ENCODE results near the gene MRPL41. TPM values are rescaled to one million over a fixed set of nuclear protein-coding genes. Genes with fewer than 3 reads are reported as not detected.

The MRPL41 gene
- total and polyA plus RNA-seq, 2 of the 13 experiments (the other 11 are each of a cell fraction or from before 2014, with no cell fraction given) = 20.9 to 54.0 TPM

- TF ChIP-seq ZBTB33 (CRISPR knock-in tag; IDR thresholded peaks at IDR 0.05) = no peak
- no peak for TF ChIP-seq ZNF660 (CRISPR knock-in tag; IDR thresholded peaks at IDR 0.05; ENCODE audit: borderline replicate concordance, low read depth)
- TF ChIP-seq ZNF251 (CRISPR knock-in tag; IDR thresholded peaks at IDR 0.05) = no peak
- TF ChIP-seq SMARCC2 (IDR thresholded peaks at IDR 0.05) = no peak
- no peak for TF ChIP-seq ZNF484 (CRISPR knock-in tag; IDR thresholded peaks at IDR 0.05; ENCODE audit: borderline replicate concordance, low read depth)
- TF ChIP-seq GABPA (IDR thresholded peaks at IDR 0.05; ENCODE audit: low read depth, low read length) = no peak
- no peak for TF ChIP-seq GABPA (CRISPR knock-in tag; IDR thresholded peaks at IDR 0.05; ENCODE audit: low read depth)
- no peak for TF ChIP-seq ZNF431 (CRISPR knock-in tag; IDR thresholded peaks at IDR 0.05; ENCODE audit: borderline replicate concordance, low read depth)
- no peak for TF ChIP-seq HCFC1 (IDR thresholded peaks at IDR 0.05; ENCODE audit: low read depth, low read length)
- peak; percentile 73; the same call in 1 of the 2 replicates for TF ChIP-seq ZSCAN20 (CRISPR knock-in tag; IDR thresholded peaks at IDR 0.05; ENCODE audit: borderline replicate concordance)
- no peak for TF ChIP-seq NR2F1 (CRISPR knock-in tag; IDR thresholded peaks at IDR 0.05)
- no peak for TF ChIP-seq SKIL (CRISPR knock-in tag; IDR thresholded peaks at IDR 0.05; ENCODE audit: borderline replicate concordance)
- TF ChIP-seq ZNF788 (CRISPR knock-in tag; IDR thresholded peaks at IDR 0.05; ENCODE audit: borderline replicate concordance) = no peak
- TF ChIP-seq YEATS4 (CRISPR knock-in tag; IDR thresholded peaks at IDR 0.05; ENCODE audit: borderline replicate concordance) = peak; percentile 13; the same call in 1 of the 2 replicates
- TF ChIP-seq CERS6 (CRISPR knock-in tag; IDR thresholded peaks at IDR 0.05) = no peak
- TF ChIP-seq RXRA (CRISPR knock-in tag; IDR thresholded peaks at IDR 0.05) = peak; percentile 57; the same call in 1 of the 2 replicates
- no peak for TF ChIP-seq ZNF160 (CRISPR knock-in tag; IDR thresholded peaks at IDR 0.05)
- TF ChIP-seq ZNF670 (CRISPR knock-in tag; IDR thresholded peaks at IDR 0.05; ENCODE audit: borderline replicate concordance) = no peak
- TF ChIP-seq ZNF232 (CRISPR knock-in tag; IDR thresholded peaks at IDR 0.05; ENCODE audit: borderline replicate concordance) = no peak
- TF ChIP-seq ZNF382 (CRISPR knock-in tag; IDR thresholded peaks at IDR 0.05; ENCODE audit: borderline replicate concordance) = no peak
- TF ChIP-seq ZNF589 (CRISPR knock-in tag; conservative IDR thresholded peaks at IDR 0.05) = no peak
- TF ChIP-seq THAP11 (CRISPR knock-in tag; IDR thresholded peaks at IDR 0.05) = no peak; the same call in 1 of the 2 replicates
- no peak for TF ChIP-seq FOSL2 (CRISPR knock-in tag; IDR thresholded peaks at IDR 0.05)
- TF ChIP-seq ZFAT (CRISPR knock-in tag; conservative IDR thresholded peaks at IDR 0.05) = no peak
- TF ChIP-seq ZNF383 (CRISPR knock-in tag; IDR thresholded peaks at IDR 0.05; ENCODE audit: borderline replicate concordance) = no peak
- no peak for TF ChIP-seq ZSCAN9 (CRISPR knock-in tag; IDR thresholded peaks at IDR 0.05; ENCODE audit: borderline replicate concordance)
- no peak; the same call in 1 of the 2 replicates for TF ChIP-seq ZSCAN31 (CRISPR knock-in tag; IDR thresholded peaks at IDR 0.05; ENCODE audit: low read depth)
Measured at GRCh38 chr9:137552022-137552768, 516 bp downstream of the MRPL41 start (continued).

Measured in HepG2 (cell line).